HG03439 (cell line): ENCODE measurements around the gene RTN4.

Experiments used
- ATAC-seq: cut with Tn5 transposase; IDR thresholded peaks from one replicate; pipeline ENCODE4 v1.9.1; 2021; ENCODE audit warnings: mild to moderate bottlenecking, moderate library complexity; ENCODE audit not compliant: unreplicated experiment

The RTN4 gene

GRCh38 chr2:54928719-54929118, 121.5 kb downstream of the RTN4 start:
- no peak for ATAC-seq

GRCh38 chr2:54927751-54928615, 122.3 kb downstream of the RTN4 start:
- ATAC-seq: no peak

DNA sequence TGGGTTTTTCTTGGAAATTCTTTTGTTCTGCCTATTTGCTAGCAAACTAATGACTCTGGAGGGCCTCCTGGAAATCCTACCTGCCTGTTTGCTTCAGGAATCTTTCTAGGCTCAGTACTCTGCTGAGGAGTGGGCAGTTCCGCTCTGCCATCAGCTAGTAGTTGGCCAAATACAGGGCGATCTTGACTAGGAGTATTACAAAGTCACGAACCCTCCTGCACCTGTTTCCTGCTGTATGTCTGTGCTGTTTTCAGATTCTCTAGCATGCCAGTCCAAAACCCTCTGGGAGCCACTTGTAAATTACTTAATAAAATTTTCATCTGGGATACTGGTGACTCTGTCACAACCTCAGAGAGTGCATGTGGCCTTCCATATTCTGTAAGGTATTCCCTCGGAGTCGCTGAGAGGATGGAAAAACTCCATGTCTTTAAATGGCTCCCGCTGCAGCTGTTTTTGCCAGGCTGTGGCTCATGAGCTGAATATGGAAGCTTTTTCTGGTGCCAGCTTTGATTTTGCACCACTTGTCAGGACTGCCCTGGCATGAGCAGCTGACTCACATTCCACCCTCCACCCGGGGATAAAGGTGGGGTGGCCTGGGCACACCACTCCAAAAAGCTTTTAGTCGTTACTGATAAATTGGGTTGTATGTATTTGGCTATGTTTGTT, 123.0 kb downstream of the RTN4 start:
- ATAC-seq: no peak

GRCh38 chr2:54925022-54925421, 125.2 kb downstream of the RTN4 start:
- ATAC-seq: no peak

GRCh38 chr2:54924121-54924520, 126.1 kb downstream of the RTN4 start:
- ATAC-seq: no peak
